ENCODE results near the gene ACACA.

Gene ACACA

GRCh38 chr17:37069087-37069486 lies 337.5 kb downstream of the ACACA start:
- no peak for DNase-seq (ENCODE audit: low read depth in 2 of 2)

GRCh38 chr17:37068266-37068665 lies 338.4 kb downstream of the ACACA start:
- DNase-seq (ENCODE audit: low read depth in 2 of 2), result no peak

- no peak for DNase-seq (ENCODE audit: low read depth in 2 of 2)
Measured at GRCh38 chr17:37067555-37068111, 339.0 kb downstream of the ACACA start.

GRCh38 chr17:37066322-37067255 lies 340.0 kb downstream of the ACACA start:
- no peak for DNase-seq (ENCODE audit: low read depth in 2 of 2)

GRCh38 chr17:37065486-37066321 lies 340.9 kb downstream of the ACACA start:
- DNase-seq (ENCODE audit: low read depth in 2 of 2), result no peak

- no peak for DNase-seq (ENCODE audit: low read depth in 2 of 2)
Measured at GRCh38 chr17:37064956-37065355, 341.7 kb downstream of the ACACA start.

GRCh38 chr17:37064206-37064605 lies 342.4 kb downstream of the ACACA start:
- no peak for DNase-seq (ENCODE audit: low read depth in 2 of 2)

GRCh38 chr17:37062021-37062420 lies 344.6 kb downstream of the ACACA start:
- DNase-seq (ENCODE audit: low read depth in 2 of 2), result no peak

- DNase-seq (ENCODE audit: low read depth in 2 of 2), result no peak
Measured at GRCh38 chr17:37060928-37061327, 345.7 kb downstream of the ACACA start.

- no peak for DNase-seq (ENCODE audit: low read depth in 2 of 2)
Measured at GRCh38 chr17:37060094-37060493, 346.5 kb downstream of the ACACA start.

GRCh38 chr17:37059493-37059892 lies 347.1 kb downstream of the ACACA start:
- DNase-seq (ENCODE audit: low read depth in 2 of 2), result no peak

GRCh38 chr17:37056622-37057021 lies 350.0 kb downstream of the ACACA start:
- DNase-seq (ENCODE audit: low read depth in 2 of 2), result no peak

- DNase-seq (ENCODE audit: low read depth in 2 of 2), result no peak
Measured at GRCh38 chr17:37054894-37055293, 351.7 kb downstream of the ACACA start.

GRCh38 chr17:37052450-37052849 lies 354.2 kb downstream of the ACACA start:
- no peak for DNase-seq (ENCODE audit: low read depth in 2 of 2)

- no peak for DNase-seq (ENCODE audit: low read depth in 2 of 2)
Measured at GRCh38 chr17:37051833-37052232, 354.8 kb downstream of the ACACA start.

GRCh38 chr17:37051381-37051780 lies 355.3 kb downstream of the ACACA start:
- DNase-seq (ENCODE audit: low read depth in 2 of 2), result no peak

- no peak for DNase-seq (ENCODE audit: low read depth in 2 of 2)
Measured at GRCh38 chr17:37050920-37051319, 355.7 kb downstream of the ACACA start.

GRCh38 chr17:37048811-37049210 lies 357.8 kb downstream of the ACACA start:
- DNase-seq (ENCODE audit: low read depth in 2 of 2), result no peak

- DNase-seq (ENCODE audit: low read depth in 2 of 2), result peak; percentile 63 to 72
Measured at GRCh38 chr17:37047631-37048104, 359.0 kb downstream of the ACACA start.

GRCh38 chr17:37045351-37045922 lies 361.2 kb downstream of the ACACA start:
- no peak for DNase-seq (ENCODE audit: low read depth in 2 of 2)

- no peak for DNase-seq (ENCODE audit: low read depth in 2 of 2)
Measured at GRCh38 chr17:37043201-37043600, 363.4 kb downstream of the ACACA start.

- DNase-seq (ENCODE audit: low read depth in 2 of 2), result no peak
Measured at GRCh38 chr17:37041932-37042331, 364.7 kb downstream of the ACACA start.
